Dendritic cell treated with granulocyte-macrophage colony-stimulating factor and Interleukin-4, amounts not matched to agents 40 ng/mL and 50 ng/mL, for 4 days (primary cell): Measurements from ENCODE around the gene QRICH2.

Source experiments
- H3K27ac Mint-ChIP-seq: one replicate; pipeline ENCODE4 v1.8.0; 2022; ENCODE audit warnings: mild to moderate bottlenecking, mixed read lengths
- H3K27me3 Mint-ChIP-seq: one replicate; pipeline ENCODE4 v1.8.0; 2022; ENCODE audit warnings: mild to moderate bottlenecking, mixed read lengths
- H3K36me3 Mint-ChIP-seq: one replicate; pipeline ENCODE4 v1.8.0; 2022; ENCODE audit warnings: low read depth, mixed read lengths
- H3K4me1 Mint-ChIP-seq: one replicate; pipeline ENCODE4 v1.8.0; 2022; ENCODE audit warnings: low read depth, mixed read lengths
- H3K4me3 Mint-ChIP-seq: one replicate; pipeline ENCODE4 v1.8.0; 2022; ENCODE audit warnings: mild to moderate bottlenecking, moderate library complexity, mixed read lengths
- H3K9me3 Mint-ChIP-seq: one replicate; pipeline ENCODE4 v1.8.0; 2022; ENCODE audit warnings: mixed read lengths
- intact Hi-C: fragments of 100-400 bp; cut with micrococcal nuclease; formaldehyde crosslinking; loops from one replicate; pipeline ENCODE4 v1.15.0; 2022

The QRICH2 gene

GRCh38 chr17:76278268-76278908 lies 29.7 kb downstream of the QRICH2 start:
- Mint-ChIP-seq H3K36me3 (no peaks in the 10 kb centered on the region), H3K27ac (no peak overlapping the region)
- intact Hi-C loops = loop anchor here (2.0 to 5.0 kb wide), 2 partner anchors 36 to 94 kb away; partner anchors contain the start of gene RNF157

GRCh38 chr17:76277300-76278267 lies 30.5 kb downstream of the QRICH2 start:
- Mint-ChIP-seq H3K36me3 (no peaks in the 10 kb centered on the region), H3K4me1 (peaks cover 35% of the 10 kb centered on the region), H3K9me3 (no peaks in the 10 kb centered on the region), H3K27ac (no peak overlapping the region), H3K4me3 (no peak overlapping the region), H3K27me3 (peaks cover 9% of the 10 kb centered on the region)
- intact Hi-C loops = loop anchor here (2.0 to 5.0 kb wide), 2 partner anchors 35 to 93 kb away; partner anchors contain the start of gene RNF157

More at GRCh38 chr17:76278268-76278908, 29.7 kb downstream of the QRICH2 start:
- Mint-ChIP-seq H3K4me3 (no peak overlapping the region), H3K4me1 (peaks cover 30% of the 10 kb centered on the region), H3K9me3 (no peaks in the 10 kb centered on the region), H3K27me3 (peaks cover 9% of the 10 kb centered on the region)

- H3K4me1 Mint-ChIP-seq = peaks cover 42% of the 10 kb centered on the region
- intact Hi-C loops = loop anchor here (5.0 kb wide), 1 partner anchor 34 kb away; the partner anchor contains the start of gene RNF157
- H3K4me3 Mint-ChIP-seq = no peak overlapping the region
- peaks cover 9% of the 10 kb centered on the region for H3K27me3 Mint-ChIP-seq
- H3K36me3 Mint-ChIP-seq = peaks cover under 1% of the 10 kb centered on the region
- no peak overlapping the region for H3K27ac Mint-ChIP-seq
- H3K9me3 Mint-ChIP-seq = no peaks in the 10 kb centered on the region
These were observed 31.4 kb downstream of the QRICH2 start for GRCh38 chr17:76276461-76277299.

- peaks cover 9% of the 10 kb centered on the region for H3K27me3 Mint-ChIP-seq
- H3K27ac Mint-ChIP-seq = no peak overlapping the region
- H3K4me1 Mint-ChIP-seq = peaks cover 49% of the 10 kb centered on the region
- intact Hi-C loops = loop anchor here (5.0 kb wide), 1 partner anchor 34 kb away; the partner anchor contains the start of gene RNF157
- H3K9me3 Mint-ChIP-seq = no peaks in the 10 kb centered on the region
- H3K4me3 Mint-ChIP-seq = no peak overlapping the region
- H3K36me3 Mint-ChIP-seq = peaks cover 7% of the 10 kb centered on the region
These were observed 32.0 kb downstream of the QRICH2 start for GRCh38 chr17:76276069-76276431.

- H3K9me3 Mint-ChIP-seq = no peaks in the 10 kb centered on the region
- H3K4me3 Mint-ChIP-seq = no peak overlapping the region
- peaks cover 12% of the 10 kb centered on the region for H3K36me3 Mint-ChIP-seq
- no peak overlapping the region for H3K27ac Mint-ChIP-seq
- H3K27me3 Mint-ChIP-seq = peaks cover 6% of the 10 kb centered on the region
- intact Hi-C loops = loop anchor here (5.0 kb wide), 1 partner anchor 33 kb away; the partner anchor contains the start of gene RNF157
- peaks cover 53% of the 10 kb centered on the region for H3K4me1 Mint-ChIP-seq
These were observed 32.6 kb downstream of the QRICH2 start for GRCh38 chr17:76275382-76276068.

- no peak overlapping the region for H3K27ac Mint-ChIP-seq
- H3K9me3 Mint-ChIP-seq = no peaks in the 10 kb centered on the region
- no peak overlapping the region for H3K4me3 Mint-ChIP-seq
- H3K4me1 Mint-ChIP-seq = peaks cover 62% of the 10 kb centered on the region
- H3K27me3 Mint-ChIP-seq = no peaks in the 10 kb centered on the region
- peaks cover 22% of the 10 kb centered on the region for H3K36me3 Mint-ChIP-seq
- intact Hi-C loops = no loop called here
These were observed 33.7 kb downstream of the QRICH2 start for GRCh38 chr17:76274112-76274956.

GRCh38 chr17:76273445-76274111 lies 34.5 kb downstream of the QRICH2 start:
- intact Hi-C loops = no loop called here
- Mint-ChIP-seq H3K27me3 (no peaks in the 10 kb centered on the region), H3K9me3 (no peaks in the 10 kb centered on the region), H3K4me1 (peaks cover 70% of the 10 kb centered on the region), H3K36me3 (peaks cover 30% of the 10 kb centered on the region), H3K27ac (no peak overlapping the region), H3K4me3 (no peak overlapping the region)

- no peaks in the 10 kb centered on the region for H3K9me3 Mint-ChIP-seq
- H3K27ac Mint-ChIP-seq = peak overlapping the region; percentile 73
- peaks cover 76% of the 10 kb centered on the region for H3K4me1 Mint-ChIP-seq
- peak overlapping the region; percentile 52 for H3K4me3 Mint-ChIP-seq
- H3K27me3 Mint-ChIP-seq = no peaks in the 10 kb centered on the region
- peaks cover 31% of the 10 kb centered on the region for H3K36me3 Mint-ChIP-seq
- intact Hi-C loops = no loop called here
These were observed 35.3 kb downstream of the QRICH2 start for GRCh38 chr17:76272541-76273444.

- intact Hi-C loops = no loop called here
- Mint-ChIP-seq H3K4me1 (peaks cover 76% of the 10 kb centered on the region), H3K27ac (peak overlapping the region; percentile 73)
These were observed 36.2 kb downstream of the QRICH2 start for GRCh38 chr17:76271669-76272540.

GRCh38 chr17:76270770-76271668 lies 37.1 kb downstream of the QRICH2 start:
- intact Hi-C loops = no loop called here
- Mint-ChIP-seq H3K9me3 (no peaks in the 10 kb centered on the region), H3K27me3 (no peaks in the 10 kb centered on the region), H3K4me1 (peaks cover 74% of the 10 kb centered on the region), H3K4me3 (peak overlapping the region; percentile 52), H3K36me3 (peaks cover 36% of the 10 kb centered on the region), H3K27ac (peak overlapping the region; percentile 73)

More at GRCh38 chr17:76271669-76272540, 36.2 kb downstream of the QRICH2 start:
- Mint-ChIP-seq H3K27me3 (no peaks in the 10 kb centered on the region), H3K9me3 (no peaks in the 10 kb centered on the region), H3K4me3 (peak overlapping the region; percentile 52), H3K36me3 (peaks cover 31% of the 10 kb centered on the region)
